NCI-H2196 treated with DMSO at 0.1 percent for 48 hours (cell line): ENCODE measurements around the gene ATP10D.

Experiments
- DNase-seq: peaks from one replicate; lab custom pipeline; 2025; ENCODE audit not compliant: unreplicated experiment; lab: John Stamatoyannopoulos, UW

Gene ATP10D

DNA sequence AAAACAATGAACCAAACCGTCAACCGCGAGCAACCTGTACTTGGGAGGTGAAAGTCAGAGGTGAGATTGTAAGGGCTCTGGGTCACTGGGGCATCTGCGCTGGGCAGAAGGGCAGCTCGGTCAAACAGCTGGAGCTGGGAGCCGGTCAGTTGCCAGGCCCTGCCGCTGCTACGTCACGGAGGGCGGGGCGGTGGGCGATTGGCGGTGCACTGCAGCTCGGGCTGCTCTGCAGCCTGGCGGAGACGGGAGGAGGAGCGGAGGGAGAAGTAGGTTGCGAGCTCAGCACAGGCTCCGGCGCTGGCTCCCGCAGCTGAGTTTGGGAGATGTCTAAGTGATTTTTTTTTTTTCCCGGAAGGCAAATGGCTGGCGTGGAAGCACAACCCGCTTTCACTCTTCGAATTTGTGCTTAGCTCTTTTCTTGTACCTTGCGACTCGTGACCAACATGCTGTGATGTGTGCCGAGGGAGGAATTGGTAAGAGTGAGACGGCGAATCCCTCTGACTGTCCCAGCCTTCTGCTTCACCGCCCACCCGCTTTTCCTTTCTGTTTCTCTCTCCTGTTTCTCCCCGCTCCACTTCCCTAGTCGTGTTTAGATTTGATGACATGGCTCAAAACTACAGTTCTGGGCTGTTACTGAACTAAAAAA, at the start of gene ATP10D:
Gene ATP10D, plus strand, starts transcription at position 229 of the 646 bp plus-strand sequence. CDS start 27,266 bp downstream, outside the sequence.
- peak; percentile 82 for DNase-seq

DNA sequence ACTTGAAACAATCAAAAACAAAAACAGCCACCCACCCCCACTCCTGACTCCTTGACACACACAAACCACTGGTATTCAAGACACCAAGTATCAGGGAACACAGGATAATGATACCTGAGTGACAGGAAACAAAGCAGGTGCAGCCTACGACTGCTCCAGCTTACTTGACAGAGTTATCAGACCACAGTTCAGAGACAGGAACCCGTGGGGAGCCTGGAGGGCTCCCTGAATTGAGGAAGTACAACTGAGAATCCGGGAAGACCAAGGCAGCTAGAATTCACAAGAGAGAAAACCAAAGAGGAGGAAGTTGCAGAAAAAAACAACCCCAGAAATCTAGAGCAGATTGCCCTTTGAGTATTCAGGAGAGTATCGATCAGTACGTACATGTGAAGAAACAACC, 42.1 kb upstream of the ATP10D start:
- no peak for DNase-seq

DNA sequence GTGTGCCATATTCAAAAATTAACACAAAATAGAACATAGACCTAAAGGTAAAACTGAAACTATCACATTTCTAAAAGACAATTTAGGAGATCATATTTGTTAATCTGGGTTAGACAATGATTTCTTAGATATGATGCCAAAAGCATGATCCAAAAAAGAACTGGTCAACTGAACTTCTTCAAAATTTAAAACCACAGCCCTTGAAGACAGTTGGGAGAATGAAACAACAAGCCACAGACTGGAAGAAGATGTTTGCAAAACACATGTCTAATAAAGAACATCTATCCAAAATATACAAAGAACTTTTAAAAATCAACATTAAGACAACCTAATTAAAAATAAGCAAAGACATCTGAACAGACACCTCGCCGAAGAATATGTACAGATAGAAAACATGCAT, 41.0 kb upstream of the ATP10D start:
- DNase-seq: no peak

DNA sequence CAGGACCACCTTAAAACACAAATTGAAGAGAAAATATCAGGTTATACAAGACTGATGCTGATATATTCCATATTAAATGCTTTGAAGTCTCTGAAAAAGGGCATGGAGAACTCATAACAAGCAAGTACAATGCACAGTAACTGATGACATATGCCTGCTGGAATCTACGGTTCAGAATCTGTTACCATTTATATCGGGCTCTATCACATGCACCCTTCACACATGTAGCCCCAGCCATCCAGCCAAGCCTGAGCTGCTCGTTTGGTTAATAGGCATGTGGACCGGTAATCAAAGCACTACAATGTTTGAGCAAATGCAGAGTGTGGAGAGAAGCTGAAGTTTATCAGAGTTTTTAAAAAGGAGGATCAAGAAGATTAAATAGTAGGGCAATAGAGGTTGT, 33.4 kb upstream of the ATP10D start:
- no peak for DNase-seq

DNA sequence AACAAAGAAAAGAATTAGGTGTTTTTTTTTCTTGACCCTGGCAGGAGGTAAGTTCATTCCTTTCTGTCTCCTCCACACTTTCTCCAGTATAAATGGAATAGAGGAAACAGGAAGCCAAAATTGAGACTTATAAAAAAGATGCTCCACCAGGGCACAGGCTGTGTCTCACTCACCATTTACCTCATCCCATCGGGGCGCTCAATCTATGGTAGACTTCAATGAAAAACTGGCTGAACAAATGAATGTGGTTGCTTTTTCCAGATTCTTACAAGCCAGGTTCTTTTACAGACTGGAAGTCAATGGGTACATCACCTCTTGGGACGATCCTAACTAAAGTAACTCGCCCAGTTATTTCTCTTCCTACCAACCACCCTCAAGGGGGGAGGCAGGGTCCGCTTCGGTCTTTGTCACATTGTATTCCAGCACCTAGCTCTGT, 22.3 kb upstream of the ATP10D start:
- no peak for DNase-seq

DNA sequence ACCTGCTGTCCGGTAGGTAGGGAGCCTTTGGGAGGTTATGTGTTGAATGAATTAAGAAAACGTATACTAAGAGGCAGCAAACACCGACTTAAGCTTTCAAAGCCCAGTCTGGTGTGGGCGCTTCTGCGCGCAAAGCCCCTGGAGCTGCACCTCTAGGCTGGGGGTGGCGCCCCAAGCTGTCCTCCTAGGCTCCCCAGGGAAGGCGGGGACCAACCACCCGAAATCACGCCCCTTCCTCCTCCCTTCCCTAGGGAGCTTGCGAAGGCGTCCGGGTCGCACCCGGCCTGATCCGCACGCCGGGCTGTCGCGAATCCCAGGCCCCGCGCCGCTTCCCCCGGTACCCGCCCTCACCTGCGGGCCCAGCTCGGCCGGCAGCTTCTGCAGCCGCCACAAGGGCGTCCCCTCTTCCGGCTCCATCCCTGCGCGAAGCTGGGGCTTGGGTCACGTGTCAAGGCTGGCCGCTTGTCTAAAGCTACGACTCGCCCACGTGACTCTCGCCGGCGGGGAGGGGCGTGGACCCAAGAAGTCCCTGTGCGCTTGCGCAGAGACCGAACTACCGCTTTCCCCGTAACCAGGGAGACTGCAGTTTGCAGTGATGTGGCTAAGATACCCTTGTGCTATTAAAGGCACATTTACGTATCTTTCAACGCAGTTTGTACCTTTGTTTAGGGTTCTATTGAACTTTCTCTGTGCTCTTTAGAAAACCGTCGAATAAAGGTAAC, 21.7 kb upstream of the ATP10D start, which contains the start of gene COMMD8:
Gene COMMD8, minus strand, starts transcription at position 468 of the 722 bp plus-strand sequence. Its CDS starts 51 bp downstream, at position 417.
- DNase-seq: peak; percentile 93

DNA sequence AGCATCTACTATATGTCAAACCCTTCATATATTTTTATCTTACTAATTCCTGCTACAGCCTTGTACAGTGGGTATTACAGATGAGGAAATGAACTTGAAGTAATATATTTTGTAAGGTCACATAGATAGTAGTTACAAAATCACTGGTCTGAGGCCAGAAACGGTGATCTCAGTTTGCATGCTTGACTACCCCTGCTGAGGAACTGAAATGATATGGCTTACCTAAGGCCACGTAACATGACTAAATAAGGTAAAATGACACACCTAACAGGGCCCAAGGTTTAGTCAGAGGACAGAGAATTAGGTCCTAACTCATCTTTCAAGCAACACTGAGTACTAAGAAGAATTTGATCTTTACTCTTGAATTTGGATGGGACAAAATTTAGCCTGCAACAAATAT, 20.1 kb upstream of the ATP10D start:
- no peak for DNase-seq

DNA sequence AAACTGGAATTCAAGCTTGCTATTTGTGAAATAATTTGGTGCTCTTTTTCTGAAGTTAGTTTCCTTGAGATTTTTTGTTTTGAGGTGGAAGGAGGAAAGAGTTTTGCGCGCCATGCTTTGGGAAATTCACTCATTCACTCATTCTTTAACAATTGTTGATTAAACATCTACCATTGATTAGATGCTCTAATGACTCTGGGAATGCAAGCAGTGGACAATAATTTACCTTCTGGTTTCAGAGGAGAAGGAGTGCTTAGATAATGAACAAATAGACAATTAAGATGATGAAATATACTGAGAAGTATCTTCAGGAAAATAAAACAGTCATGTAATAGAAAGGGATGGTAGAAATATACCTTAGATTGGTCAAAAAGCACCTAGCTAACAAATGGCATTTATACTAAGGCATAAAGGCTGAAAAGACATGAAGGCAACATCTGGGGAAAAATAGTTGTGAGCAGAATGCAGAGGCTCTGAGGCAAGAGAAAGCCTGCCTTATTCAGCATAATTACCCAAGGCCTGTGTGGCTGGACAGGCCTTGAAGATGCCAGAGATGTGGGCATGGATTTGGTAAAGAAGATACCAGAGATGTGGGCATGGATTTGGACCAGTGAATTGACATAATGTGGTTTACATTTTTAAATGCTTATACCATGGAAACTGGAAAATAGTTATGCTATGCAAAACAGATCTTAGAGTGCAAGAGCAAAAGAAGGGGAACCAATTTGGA, 18.9 kb upstream of the ATP10D start:
- DNase-seq: no peak

DNA sequence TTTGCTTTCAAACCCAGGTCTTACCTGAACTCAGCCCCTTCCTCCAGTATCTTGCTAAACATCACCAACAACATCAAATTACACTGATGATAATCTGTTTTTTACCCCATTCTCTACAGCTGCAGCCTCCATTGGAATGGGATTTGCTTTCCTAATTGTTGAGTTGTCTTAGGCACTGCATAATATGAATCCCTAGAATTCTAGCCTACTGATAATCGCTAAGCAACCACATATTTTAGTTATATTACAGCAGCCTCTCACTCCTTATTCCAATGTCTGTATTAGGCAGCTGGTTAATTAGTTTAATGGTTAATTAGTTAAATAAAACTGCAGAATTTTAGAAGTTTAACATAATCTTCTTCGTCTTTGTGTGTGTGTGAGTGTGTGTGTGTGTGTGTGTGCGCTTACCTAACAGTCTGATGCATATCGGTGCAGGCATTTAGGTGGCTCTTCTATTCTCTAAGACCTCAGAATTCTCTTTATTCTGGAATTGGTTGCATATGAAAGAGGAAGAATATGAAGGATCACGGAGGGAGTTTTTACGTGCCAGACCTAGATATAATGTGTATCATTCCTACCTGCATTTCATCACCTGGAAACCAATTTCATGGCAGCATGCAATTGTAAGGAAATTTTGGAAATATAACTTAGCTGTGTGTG, 16.2 kb upstream of the ATP10D start:
- DNase-seq: no peak

DNA sequence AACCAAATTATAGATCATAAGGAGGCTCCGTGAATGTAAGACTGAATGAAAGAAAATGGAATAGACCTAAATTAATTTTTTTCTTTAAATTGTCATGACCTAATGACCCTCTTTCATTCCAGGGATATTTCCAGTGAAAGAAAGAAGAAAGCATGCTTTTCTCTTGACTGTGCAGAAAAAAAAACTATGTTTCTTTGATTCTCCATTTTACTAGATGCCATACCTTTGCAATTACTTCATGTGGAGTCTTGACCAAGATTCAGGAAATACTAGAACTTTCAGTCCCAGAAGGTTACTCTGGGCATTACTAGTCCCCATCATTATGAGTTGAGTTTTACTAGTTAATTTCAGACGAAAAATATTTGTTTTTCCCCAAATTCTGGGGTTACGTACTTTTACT, 15.1 kb upstream of the ATP10D start:
- DNase-seq: no peak

DNA sequence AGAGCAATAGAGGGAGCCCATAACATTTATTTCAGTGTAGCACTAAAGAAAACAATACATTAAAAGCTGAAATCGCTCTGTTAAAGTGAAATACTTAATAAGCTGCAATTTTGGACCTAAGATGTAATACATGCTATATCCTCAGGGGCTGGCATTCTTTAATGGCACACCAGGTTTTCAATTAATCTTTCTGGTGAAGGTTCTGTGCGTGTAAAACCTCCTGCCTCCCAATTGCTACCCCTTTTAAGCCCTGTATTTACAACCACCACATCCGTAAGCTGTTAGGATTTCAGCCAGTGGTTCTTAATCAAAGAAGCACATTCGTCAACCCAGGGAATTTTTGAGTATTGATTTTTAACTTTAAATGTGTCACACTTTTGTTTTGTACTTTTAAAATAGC, 14.0 kb upstream of the ATP10D start:
- no peak for DNase-seq

DNA sequence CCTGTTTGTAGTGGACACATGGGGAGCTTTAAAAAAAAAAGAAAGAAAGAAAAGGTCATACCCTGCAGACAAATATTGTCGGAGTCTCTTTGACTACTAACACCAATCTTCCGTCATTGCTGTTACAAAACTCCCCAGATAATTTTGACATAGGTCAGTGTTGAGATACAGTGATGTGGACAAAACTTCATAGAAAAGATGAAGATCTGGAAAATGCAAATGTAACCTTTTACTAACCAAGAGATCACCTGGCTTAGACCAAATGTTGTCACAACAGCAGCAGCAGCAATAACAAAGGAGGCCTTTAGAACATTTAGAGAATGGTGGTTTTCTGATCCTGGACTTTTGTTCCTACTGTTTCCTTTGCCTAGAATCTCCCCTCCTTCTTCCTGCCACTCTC, 13.5 kb upstream of the ATP10D start:
- DNase-seq: no peak

DNA sequence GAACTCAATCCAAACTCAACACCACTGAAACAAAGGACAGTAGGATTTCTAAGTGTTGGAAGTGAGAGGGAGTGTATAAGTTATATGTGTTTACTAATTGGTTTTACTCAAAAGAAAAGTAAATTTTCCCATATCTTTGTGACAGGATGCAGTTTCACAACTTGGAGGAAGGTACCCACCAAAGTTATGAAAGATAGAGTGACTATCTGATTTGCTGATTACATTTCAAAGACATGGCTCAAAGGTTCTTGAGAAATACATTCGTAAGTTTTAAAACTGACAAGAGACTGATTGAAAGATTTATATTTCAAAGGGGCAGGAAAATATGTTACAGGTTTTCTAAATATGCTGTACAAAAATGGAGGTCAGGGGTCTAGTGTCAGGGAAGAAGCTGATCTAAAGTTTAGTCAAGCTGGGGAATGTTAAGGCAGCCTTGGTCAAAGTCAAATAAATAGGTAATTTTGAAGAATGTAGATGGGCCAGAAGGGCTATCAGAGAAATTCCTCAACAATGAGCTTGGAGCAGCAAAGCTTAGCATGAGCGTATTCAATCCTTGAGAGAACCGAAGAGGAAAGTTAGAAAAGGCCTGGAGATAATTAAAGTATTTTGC, 11.8 kb upstream of the ATP10D start:
- DNase-seq: no peak

DNA sequence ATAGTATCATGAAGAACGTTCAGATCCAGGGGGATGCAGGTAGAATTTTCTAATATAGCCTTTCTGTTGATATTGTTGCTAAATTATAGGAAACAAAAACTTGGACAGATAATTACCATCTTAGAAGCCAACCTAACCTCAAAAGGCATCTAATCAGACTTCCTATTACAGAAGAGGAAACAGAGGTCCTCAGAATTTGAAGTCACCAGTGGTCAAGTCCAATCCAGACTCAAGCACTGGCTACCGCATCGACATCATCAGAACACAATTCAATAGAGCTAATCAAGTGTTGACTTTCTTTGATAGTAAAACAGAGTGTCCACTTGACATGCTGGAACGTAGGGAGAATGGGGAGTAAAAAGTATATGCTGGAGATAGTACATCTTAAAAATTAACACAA, 10.3 kb upstream of the ATP10D start:
- DNase-seq: no peak

DNA sequence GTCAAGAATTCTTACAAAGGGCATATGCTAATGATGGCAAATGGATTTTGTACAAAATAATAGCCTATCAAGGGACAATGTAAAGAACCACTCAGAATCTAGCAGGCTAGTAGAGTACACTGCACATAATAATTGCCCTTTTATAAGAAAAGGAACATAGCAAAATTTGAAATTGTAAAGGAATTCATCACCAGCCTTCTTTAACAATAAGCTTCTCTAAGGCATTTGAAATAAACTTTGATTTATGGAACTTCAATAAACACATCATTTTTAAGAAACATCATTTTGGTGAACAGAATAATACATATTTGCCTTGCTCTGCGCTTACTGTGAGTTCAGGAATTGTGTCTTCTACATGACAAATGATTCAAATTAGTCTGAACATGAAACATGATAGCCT, 9.7 kb upstream of the ATP10D start:
- DNase-seq: no peak

DNA sequence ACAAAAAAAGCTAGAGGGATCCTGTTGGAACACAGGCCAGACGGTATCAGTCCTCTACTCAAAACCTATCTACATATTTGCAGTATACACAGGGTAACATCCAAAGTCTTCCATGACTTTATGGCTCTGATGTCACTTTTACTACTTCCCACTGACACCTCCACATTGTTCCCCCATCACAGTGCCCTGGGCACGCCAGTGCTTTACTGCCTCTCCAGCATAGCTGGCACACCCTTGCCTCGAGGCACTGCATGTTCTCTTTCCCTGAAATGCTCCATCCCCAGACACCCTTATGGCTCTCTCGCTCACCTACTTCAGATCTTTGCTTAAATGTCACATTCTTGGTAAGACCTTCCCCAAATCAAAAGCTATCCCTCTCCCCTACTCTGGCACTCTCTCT, 6.3 kb upstream of the ATP10D start:
- DNase-seq: no peak

DNA sequence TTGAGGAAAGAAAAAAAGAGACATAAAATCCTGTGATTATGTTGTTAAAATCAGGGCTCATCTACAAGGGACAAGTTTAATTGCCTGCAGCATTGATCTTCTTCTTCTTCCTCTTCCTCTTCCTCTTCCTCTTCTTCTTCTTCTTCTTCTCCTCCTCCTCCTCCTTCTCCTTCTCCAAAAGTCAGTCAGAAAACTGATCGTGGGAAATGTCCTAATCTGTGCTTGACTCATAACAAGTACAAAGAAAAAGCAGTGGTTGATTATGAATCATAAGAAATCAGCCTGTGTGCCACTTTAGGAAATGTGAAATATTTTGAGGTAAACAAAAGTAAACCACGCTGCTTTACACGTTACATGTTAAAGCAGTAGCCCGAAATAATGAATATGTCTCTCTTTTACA, 2.7 kb upstream of the ATP10D start:
- no peak for DNase-seq

DNA sequence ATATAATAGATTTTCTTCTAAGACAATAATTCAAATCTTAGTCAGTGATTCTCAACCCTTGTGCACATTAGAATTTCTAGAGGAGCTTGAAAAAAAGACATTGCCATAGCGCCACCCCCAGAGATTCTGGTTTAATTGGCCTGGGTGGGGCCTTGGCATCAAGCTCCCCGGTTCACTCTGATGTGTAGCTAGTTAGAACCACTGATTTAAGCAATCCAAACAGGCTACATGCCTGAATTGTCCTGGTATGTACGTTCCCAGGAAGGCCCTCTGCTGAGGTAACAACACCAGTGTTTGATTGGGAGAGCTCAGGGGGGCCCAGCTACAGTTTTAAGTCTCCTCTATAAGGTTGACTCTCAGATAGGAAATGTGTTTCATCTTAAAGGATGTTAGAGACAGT, 1.3 kb upstream of the ATP10D start:
- no peak for DNase-seq

DNA sequence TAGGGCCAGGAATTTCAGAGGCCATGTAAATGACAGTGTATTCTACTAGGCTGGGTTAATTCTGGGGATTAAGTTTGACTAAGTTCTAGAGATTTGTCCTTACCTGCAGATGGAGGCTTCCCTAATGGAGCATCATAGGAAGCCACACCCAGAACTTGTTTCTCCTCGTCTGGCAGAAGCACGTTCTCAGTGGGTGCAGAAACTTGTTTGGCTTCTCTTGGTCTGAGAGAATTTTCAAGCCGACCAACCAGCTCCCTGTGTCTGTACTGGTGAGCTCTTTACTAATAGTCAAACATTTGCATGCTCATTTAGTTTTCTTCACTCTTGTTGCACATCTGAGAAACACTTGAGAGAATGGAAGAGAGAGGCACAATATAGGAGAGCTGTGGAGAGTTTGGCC, 907 bp upstream of the ATP10D start:
- DNase-seq: no peak

DNA sequence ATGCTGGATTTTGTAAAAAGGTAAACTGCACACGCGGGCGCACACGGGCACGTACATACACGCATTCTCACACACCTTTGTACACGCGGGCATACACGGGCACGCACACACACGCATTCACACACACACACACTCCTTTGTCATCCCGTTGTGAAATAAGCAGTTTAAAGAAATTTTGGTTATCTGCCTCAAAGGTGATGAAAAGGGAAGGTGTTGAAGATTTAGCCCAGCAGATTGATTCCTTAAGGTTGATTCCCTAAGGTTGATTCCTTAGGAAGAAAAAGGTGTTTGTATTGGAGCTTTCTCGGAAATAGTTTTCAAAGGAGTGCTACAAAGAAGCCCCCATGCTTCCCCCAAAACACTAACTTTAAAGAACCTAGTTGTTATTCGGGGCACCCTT, 693 bp downstream of the ATP10D start:
- DNase-seq: no peak

DNA sequence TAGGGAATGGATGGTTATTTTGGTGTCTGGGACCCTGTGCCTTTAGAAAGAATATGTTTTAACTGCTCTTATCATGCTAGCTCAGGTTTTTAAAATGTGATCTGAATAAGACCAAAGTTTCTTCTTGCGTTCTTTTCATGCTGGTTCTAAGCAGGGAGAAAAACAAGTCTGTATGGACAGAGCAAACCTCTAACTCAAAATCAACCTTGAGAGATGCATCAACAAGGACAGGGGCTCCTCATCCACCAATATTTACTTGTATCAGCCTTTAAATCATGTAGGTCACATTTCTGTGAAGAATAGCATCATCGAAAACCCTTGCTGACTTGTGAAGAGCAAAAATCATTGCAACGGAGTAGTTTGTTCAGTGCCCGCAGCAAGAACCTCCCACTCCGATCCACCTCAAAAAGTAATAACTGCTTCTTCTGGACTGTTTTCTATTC, 1.2 kb downstream of the ATP10D start:
- DNase-seq: no peak
